NCI-H2171 treated with DMSO at 0.1 percent for 48 hours (cell line): Measurements from ENCODE around the gene IER5L.

Experiments
- DNase-seq: peaks from one replicate; lab custom pipeline; 2025; lab: John Stamatoyannopoulos, UW

The IER5L gene

DNA sequence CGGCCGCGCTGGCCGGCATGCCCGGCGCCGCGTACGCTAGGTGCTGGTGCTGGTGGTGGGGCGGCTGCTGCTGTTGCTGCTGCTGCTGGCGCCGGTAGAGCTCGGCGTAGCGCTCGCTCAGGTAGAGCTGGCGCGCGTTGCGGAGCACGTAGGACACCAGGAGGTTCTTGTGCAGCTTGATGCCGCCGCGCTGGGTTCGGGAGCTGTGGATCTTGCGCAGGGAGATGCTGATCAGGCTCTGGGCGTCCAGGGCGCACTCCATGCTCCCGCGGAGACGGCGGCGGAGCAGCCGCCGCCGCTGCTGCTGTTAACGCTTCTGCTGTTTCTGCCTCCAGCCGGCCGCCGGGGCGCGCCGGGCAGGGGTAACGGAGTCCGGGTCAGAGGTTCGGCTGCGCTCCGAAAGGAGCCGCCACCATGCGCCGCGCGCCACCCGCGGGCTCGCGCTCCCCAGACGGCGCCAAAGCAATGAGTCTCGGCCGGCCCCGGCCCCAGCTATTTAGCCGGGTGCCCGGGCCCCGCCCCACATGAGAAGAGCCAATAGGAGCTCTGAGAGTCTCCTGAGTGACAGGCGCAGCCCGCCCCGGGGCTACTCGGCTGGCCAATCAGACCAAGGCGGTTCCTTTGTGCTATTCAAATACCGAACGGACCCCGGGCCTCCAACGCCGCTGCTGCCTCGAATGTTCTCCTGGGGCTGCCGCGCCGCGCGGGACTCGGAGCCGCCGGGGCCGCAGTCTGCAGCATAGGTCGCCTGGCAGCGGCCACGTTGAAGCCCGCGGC, at the start of gene IER5L:
Gene IER5L, minus strand, starts transcription at position 471 of the 777 bp plus-strand sequence. Its CDS starts 209 bp downstream, at position 262.
- peak; percentile 98 for DNase-seq

GRCh38 chr9:129227843-129228189, 49.8 kb upstream of the IER5L start:
- no peak for DNase-seq

DNA sequence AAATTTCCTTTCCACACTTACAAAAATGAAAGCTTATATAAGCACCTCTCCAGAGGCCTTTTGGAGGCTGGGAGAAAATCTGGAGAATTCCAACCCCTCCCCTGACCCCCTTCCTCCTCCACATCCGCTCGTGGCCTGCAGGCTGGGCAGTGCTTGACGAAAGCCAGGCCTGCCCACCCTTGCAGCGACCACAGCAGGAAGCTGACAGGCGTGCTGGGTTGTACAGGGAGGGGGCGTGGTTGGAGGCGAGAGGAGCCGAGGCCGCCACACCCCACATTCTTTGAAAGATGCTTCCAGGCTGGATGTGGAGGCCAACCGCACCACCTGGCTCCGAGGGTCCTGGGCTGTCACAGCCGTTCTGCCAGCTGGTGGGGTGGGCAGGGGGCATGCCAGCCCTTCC, 47.8 kb upstream of the IER5L start:
- no peak for DNase-seq

- DNase-seq: no peak
These were observed 47.4 kb upstream of the IER5L start for GRCh38 chr9:129225490-129225778.

- DNase-seq: no peak
These were observed 46.8 kb upstream of the IER5L start for GRCh38 chr9:129224618-129225489.

- DNase-seq: peak; percentile 19
These were observed 45.6 kb upstream of the IER5L start for GRCh38 chr9:129223551-129224208.

- no peak for DNase-seq
These were observed 44.8 kb upstream of the IER5L start for GRCh38 chr9:129222819-129223218.

- no peak for DNase-seq
These were observed 44.0 kb upstream of the IER5L start for GRCh38 chr9:129221979-129222635.

- DNase-seq: no peak
These were observed 43.2 kb upstream of the IER5L start for GRCh38 chr9:129221233-129221632.

GRCh38 chr9:129220771-129221170, 42.7 kb upstream of the IER5L start:
- no peak for DNase-seq

DNA sequence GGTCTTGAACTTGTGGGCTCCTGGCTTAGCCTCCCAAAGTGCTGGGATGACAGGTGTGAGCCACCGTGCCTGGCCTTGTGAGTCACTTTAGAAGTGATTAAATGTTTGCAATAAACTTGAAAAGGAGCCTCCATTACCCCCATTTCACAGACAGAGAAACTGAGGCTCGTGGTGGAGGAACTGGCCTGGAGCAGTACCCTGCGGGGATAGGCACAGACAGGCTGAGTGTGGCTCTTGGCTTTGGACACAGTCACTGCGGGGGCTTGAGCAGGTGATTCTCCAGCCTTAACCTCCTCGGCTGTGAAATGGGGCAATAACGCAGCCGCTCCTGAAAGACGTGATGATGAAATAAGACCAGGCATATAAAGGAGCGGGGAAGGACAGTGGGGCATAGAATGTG, 40.9 kb upstream of the IER5L start:
- no peak for DNase-seq

- DNase-seq: no peak
These were observed 40.2 kb upstream of the IER5L start for GRCh38 chr9:129218272-129218625.

- no peak for DNase-seq
These were observed 35.5 kb upstream of the IER5L start for GRCh38 chr9:129213551-129213950.

DNA sequence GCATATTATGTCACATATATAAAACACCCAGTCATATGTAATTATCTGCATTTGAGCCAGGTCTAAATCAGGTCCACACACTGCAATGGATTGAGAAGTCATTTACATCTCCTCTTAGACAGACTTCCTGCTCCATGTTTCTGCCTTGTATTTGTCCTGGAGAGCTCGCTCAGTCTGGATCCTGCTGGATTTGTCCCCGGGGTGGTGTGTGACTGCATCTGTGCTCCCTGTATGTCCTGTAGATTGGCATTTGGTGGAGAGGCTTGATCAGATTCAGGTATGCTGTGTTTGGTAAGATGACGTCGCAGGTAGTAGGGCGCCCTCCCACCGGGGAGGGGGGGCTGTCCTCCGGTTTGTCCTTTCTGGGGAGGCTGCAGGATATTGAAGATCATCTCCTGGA, 33.6 kb upstream of the IER5L start:
- DNase-seq: no peak

DNA sequence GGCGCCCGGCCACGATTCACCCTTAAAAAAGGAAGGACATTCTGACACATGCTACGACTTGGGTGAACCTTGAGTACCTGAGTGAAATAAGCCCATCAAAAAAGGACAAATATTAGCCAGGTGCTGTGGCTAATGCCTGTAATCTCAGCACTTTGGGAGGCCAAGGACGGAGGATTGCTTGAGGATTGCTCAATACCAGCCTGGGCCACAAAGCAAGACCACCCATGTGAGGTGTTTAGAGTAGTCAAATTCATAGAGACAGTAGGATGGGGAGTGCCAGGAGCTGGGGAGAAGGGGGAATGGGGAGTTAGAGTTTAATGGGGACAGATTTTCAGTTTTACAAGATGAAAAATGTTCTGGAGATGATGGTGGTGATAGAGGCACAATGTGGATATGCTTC, 32.1 kb upstream of the IER5L start:
- DNase-seq: no peak

- no peak for DNase-seq
These were observed 31.5 kb upstream of the IER5L start for GRCh38 chr9:129209580-129209979.

DNA sequence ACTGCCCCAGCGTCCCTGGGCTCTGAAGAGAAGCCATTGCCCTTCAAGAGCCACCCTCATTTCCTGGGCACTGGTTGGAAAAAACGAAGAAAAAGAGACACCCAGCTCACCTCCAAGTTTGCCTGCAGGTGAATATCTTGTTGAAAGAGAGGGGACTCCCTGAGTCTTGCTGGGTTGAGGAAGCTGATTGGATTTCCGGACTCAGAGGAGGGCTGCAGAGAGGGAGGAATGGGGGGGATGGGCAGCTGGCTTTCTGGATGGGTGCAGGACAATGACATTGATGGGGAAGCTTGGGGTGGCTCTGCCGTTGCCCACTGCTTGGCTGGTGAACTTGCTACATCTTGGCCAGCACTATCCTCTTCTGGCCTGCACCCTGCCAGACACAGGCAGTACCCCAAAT, 31.0 kb upstream of the IER5L start:
- DNase-seq: no peak

DNA sequence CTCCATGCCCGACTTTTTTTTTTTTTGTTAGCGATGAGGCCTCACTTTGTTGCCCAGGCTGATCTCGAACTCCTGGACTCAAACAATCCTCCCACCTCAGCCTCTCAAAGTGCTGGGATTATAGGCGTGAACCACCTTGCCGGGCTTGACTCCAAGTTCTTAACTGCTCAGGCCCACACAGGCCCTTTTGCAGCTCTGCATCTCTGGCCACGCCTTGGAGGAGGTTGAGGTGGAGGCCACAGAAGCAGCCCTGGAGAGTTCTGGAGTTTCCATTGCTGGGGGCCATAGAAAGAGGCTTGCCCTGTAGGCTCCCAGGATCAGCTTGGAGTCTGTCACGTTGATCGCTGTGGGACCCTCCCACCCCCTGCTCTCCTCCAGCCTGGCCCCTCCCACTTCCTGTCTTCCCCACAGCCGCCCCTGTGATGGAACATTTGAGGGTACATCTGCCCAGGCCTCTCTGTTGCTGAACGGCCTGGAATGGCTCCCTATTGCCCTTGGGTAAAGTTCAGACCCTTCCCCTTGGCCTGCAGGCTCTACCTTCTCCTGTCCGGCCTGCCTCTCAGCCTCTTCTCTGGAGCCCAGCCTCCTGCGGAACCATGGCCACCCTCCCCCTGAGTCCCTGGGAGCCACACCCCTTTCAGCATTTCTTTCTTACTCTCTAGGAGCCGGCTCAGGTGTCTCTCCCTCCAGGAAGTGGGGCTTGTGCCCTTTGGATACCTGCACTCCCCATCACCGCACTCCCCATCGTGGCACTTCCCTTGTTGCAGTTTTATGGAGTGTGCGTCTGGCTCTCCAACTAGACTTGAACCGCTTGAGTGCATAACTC, 30.4 kb upstream of the IER5L start:
- DNase-seq: no peak

- DNase-seq: no peak
These were observed 28.8 kb upstream of the IER5L start for GRCh38 chr9:129206905-129207304.

DNA sequence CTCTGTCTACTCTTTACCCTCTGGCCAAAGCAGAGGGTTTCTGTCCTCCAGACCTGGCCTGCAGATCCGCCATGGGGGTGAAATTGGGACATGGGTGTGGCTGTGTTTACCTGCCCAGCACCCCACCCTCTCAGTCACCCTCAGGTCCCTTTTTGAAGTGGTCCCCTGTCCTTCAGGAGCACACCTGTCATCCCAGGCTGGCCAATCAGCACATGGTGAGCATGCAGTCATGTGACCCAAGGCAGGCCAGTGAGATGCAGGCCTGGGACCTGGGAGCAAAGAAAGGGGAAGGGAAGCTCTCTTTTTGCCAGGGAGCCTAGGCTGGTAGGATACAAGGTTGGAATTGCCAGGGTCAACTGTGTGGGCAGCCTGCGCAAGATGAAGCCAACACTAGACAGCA, 28.3 kb upstream of the IER5L start:
- no peak for DNase-seq

DNA sequence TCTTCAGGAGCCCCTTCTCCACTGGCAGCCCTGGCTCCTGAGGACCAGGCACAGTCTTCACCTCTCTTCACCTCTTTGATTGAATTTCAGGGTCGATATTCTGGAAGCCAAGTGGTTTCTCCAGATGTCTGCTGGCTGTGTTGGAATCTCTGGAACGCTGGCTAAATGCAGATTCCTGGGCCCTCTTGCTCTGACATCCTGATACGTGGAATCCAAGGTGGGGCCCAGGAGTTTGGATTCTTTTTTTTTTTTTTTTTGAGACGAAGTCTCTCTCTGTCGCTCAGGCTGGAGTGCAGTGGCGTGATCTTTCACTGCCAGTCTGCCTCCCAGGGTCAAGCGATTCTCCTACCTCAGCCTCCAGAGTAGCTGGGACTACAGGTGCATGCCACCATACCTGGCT, 26.8 kb upstream of the IER5L start:
- no peak for DNase-seq

DNA sequence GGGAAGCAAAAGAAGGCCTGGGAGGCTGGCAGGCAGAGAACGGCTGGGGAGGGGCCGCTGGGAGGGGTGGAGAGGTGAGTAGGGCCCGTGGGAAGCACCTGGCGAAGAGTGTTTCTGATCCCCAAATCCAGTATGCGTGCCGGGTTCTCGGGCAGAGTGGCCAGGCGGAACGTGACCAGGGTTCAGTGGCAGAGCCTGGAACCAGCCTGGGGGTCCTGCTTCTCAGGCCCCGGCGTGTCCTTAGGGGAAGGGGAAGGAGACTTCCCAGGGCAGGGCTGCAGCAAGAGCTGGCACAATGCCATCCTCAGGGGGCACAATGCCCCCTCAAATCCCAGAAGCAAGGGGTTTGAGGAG, 25.5 kb upstream of the IER5L start:
- DNase-seq: no peak
